Rectal smooth muscle tissue (tissue), 1 donor: Measurements from ENCODE around the gene TMEM86B.

Source experiments
- H3K27ac ChIP-seq: one replicate; pipeline ENCODE4 v1.7.0; 2013; ENCODE audit warnings: low read depth, low read length, inconsistent platforms
- H3K27me3 ChIP-seq: one replicate; pipeline ENCODE4 v1.7.0; 2013; ENCODE audit warnings: low read length; ENCODE audit not compliant: control insufficient read depth, insufficient read depth
- H3K36me3 ChIP-seq: one replicate; pipeline ENCODE4 v1.7.0; 2013; ENCODE audit warnings: low read length; ENCODE audit not compliant: control insufficient read depth, insufficient read depth
- H3K4me1 ChIP-seq: one replicate; pipeline ENCODE4 v1.7.0; 2013; ENCODE audit warnings: low read length; ENCODE audit not compliant: control insufficient read depth, insufficient read depth
- H3K4me3 ChIP-seq: one replicate; pipeline ENCODE4 v1.7.0; 2013; ENCODE audit warnings: low read length
- H3K9ac ChIP-seq: one replicate; pipeline ENCODE4 v1.7.0; 2013; ENCODE audit warnings: low read length

The TMEM86B gene

DNA sequence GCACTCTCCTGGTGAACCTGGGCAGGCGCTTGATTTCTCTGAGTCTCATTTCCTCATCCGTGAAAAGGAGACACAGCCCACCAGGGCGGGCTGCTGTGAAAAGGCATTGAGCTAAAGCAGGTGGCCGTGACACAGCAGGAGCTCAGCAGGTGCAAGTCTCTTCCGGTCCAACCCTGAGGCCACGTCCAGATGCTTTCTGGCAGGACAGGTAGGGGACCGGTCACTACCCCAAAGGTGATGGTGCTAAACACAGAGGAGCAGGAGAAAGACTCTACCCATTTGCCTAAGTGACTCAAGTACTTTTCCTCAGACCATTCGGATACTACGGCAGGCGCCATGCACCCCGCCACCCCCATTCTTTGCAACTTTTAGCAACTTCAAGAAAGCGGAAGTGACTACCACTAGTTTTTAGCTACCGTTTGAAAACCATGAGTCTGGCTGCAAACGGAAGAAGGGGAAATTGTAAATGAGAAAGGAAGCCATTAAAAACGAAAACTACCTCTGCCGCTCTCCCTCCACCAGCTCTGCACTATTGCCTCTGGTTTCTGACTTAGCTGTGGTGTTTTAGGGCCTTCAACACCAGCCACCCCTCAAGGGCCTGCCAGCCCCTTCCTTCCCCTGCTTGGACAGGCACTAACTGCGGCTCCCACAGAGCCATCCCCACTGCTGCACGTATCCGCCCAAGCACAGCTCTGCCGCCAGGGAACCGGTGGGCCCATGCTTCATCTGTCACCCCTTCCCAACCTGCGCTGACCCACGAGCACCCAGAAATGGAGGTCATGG is 25.5 kb upstream of the TMEM86B start:
- peak overlapping the region; percentile 53 for H3K9ac ChIP-seq
- no peaks in the 10 kb centered on the region for H3K27me3 ChIP-seq
- no peaks in the 10 kb centered on the region for H3K36me3 ChIP-seq
- H3K4me1 ChIP-seq: no peaks in the 10 kb centered on the region
- H3K27ac ChIP-seq: no peak overlapping the region
- H3K4me3 ChIP-seq: peak overlapping the region; percentile 50

DNA sequence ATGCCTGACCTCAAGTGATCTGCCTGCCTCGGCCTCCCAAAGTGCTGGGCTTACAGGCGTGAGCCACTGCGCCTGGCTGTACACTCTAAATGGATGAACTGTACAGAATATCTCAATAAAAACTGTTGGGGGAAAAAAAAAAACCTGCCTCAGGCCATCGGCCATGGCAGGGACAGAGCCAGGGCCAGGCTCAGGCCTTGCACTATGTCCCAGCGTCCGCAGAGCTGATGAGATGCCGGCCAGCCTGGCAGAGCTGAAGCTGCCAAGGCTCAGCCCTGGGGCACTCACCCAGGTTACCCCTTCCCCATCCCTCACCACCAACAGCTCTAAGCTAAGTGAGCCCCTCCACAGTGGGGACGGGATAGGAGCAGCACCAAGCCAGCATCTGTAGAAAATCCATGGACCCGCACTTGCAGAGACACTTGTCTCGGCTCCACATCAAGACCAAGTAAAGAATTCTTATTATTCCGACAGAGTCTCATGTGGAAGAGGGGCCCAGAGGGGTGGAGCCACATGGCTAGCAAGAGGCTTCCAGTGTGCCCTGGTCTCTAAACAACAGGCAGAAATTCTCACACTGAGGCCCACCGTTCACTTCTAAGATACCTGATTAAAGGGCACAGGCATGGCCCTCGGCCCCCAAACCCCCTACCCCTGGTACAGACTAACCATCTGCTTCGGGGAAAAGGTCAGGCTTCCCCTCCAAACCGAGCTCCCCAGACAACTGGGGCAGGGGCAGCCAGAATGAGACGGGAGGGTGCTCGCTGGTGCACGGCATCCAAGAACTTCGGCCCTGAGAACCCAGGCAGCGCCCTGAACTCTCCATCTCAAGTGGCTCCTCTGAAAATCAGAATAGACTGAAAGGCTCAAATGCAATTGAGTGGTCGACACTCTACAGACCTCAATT is 24.4 kb upstream of the TMEM86B start:
- peaks cover 3% of the 10 kb centered on the region for H3K4me1 ChIP-seq
- no peak overlapping the region for H3K27ac ChIP-seq
- no peak overlapping the region for H3K4me3 ChIP-seq
- H3K27me3 ChIP-seq: no peaks in the 10 kb centered on the region
- H3K36me3 ChIP-seq: no peaks in the 10 kb centered on the region
- no peak overlapping the region for H3K9ac ChIP-seq

DNA sequence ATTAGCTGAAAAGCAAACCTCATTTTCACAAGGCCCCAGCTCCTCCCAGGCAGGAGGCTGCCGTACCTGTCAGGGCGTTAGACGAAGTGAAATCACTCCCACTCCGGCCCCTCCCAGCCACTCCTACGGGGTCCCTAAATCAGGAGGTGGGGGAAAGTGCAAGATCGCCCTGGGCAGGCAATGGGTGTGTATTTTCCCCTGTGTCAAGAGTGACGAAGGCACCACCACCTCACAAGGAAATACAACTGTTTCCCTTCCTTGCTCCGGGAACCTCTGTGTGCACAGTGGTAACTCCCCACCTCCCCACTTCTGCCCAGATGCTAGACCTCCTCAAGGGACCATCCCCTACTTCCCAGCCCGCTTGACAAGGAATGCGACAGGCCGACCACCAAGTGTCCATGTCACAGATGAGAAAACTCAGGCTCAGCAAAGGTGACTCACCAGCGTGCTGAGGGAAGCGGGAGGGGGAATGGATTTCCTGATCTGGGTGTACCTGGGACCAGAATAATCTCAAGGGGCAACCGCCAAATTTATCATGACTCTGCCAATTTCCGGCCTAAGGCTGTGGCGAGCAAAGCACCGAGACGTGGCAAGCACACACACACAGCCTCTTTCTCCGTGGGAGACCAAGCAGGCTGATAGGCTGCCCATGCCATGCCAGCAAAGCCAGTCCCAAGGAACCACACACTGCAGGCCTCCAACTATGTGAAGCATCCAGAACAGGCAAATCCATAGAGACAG is 22.9 kb upstream of the TMEM86B start:
- Histone ChIP-seq H3K27ac (no peak overlapping the region), H3K4me3 (peak overlapping the region; percentile 12), H3K4me1 (peaks cover 6% of the 10 kb centered on the region), H3K9ac (peak overlapping the region; percentile 24), H3K27me3 (no peaks in the 10 kb centered on the region), H3K36me3 (peaks cover 6% of the 10 kb centered on the region)

GRCh38 chr19:55250262-55251036 is 21.9 kb upstream of the TMEM86B start:
- H3K4me3 ChIP-seq: no peak overlapping the region
- H3K27ac ChIP-seq: no peak overlapping the region
- peaks cover 6% of the 10 kb centered on the region for H3K4me1 ChIP-seq
- H3K36me3 ChIP-seq: peaks cover 11% of the 10 kb centered on the region
- H3K27me3 ChIP-seq: no peaks in the 10 kb centered on the region
- no peak overlapping the region for H3K9ac ChIP-seq

GRCh38 chr19:55249841-55250240 is 21.3 kb upstream of the TMEM86B start:
- H3K4me1 ChIP-seq: peaks cover 6% of the 10 kb centered on the region
- no peak overlapping the region for H3K27ac ChIP-seq

GRCh38 chr19:55248704-55249103 is 20.1 kb upstream of the TMEM86B start:
- Histone ChIP-seq H3K27ac (no peak overlapping the region), H3K4me1 (peaks cover 6% of the 10 kb centered on the region), H3K36me3 (peaks cover 26% of the 10 kb centered on the region), H3K27me3 (no peaks in the 10 kb centered on the region), H3K4me3 (no peak overlapping the region), H3K9ac (no peak overlapping the region)

More at GRCh38 chr19:55249841-55250240, 21.3 kb upstream of the TMEM86B start:
- Histone ChIP-seq H3K27me3 (no peaks in the 10 kb centered on the region), H3K9ac (no peak overlapping the region), H3K4me3 (no peak overlapping the region), H3K36me3 (peaks cover 17% of the 10 kb centered on the region)

GRCh38 chr19:55248166-55248675 is 19.7 kb upstream of the TMEM86B start:
- Histone ChIP-seq H3K4me3 (no peak overlapping the region), H3K4me1 (peaks cover 6% of the 10 kb centered on the region), H3K27ac (no peak overlapping the region), H3K9ac (peak overlapping the region; percentile 27), H3K27me3 (no peaks in the 10 kb centered on the region), H3K36me3 (peaks cover 31% of the 10 kb centered on the region)

DNA sequence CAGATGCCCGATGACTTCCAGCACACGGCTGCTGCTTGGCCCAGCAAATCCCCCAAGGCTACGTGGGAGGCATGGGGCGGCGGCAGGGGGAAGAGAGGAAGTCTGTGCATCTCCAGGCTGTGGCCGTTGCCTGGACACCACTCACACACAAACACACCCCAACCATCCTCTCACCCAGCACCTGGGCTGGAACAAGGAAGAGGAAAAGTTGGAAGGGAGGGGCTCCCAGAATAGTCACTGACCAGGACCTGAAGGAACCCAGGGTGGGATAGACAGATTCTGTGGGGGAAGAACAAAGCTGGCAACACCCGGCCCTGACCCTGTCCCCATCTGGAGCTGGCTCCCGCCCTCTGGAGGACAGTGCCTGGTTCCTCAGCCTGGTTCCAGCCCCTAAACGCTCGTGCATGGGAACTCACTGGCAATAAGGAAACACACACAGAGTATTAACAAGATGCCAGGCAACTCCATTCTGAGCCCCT is 19.1 kb upstream of the TMEM86B start:
- Histone ChIP-seq H3K36me3 (peaks cover 32% of the 10 kb centered on the region), H3K27me3 (no peaks in the 10 kb centered on the region), H3K4me3 (no peak overlapping the region), H3K9ac (no peak overlapping the region), H3K4me1 (peaks cover 6% of the 10 kb centered on the region), H3K27ac (no peak overlapping the region)

DNA sequence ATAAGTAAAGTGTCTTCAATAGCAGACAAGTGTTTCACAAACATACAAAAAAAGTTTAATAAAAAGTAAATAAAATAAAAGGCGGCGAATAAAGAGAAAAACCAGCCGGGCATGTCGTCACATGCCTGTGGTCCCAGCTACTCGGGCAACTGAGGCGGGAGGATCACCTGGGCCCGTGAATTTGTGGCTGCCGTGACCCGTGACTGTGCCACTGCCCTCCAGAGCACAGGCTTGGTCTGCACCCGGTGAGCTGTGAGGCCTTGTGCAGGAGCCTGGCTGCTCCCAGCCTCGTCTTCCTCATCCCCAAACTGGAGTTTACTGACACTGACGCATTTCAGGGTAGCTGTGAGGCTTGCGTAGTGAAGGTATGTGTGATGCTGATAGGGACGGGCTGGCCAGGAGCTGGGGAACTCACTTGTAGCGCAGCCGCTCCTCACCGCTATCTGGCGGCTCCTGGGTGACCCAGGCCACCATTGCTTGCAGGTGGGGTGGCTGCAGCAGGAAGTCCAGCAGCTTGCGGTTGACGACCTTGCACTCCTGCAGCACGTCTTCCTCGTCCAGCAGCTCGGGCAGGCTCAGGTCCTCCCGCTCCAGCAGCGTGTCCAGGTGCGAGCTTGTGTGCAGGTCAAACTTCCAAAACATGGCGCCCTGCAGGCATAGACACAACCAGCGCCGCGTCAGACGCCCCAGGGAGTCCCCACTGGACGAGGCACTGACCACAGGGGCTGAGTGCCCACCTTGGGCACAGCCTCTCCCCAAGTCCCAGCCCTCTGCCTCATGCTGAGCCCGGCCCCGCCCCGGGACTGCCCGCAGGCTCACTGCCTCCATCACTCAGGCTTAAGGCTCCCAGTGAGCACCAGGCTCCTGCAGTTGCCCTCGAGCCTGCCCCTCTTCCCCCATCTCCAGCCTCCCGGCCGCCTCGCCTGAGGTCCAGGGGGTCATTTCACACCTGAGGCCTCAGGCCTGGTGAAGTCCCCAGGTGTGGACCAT is 18.2 kb upstream of the TMEM86B start:
- H3K27ac ChIP-seq: no peak overlapping the region
- H3K27me3 ChIP-seq: no peaks in the 10 kb centered on the region
- peaks cover 41% of the 10 kb centered on the region for H3K36me3 ChIP-seq
- H3K9ac ChIP-seq: no peak overlapping the region
- H3K4me1 ChIP-seq: peaks cover 6% of the 10 kb centered on the region
- no peak overlapping the region for H3K4me3 ChIP-seq

DNA sequence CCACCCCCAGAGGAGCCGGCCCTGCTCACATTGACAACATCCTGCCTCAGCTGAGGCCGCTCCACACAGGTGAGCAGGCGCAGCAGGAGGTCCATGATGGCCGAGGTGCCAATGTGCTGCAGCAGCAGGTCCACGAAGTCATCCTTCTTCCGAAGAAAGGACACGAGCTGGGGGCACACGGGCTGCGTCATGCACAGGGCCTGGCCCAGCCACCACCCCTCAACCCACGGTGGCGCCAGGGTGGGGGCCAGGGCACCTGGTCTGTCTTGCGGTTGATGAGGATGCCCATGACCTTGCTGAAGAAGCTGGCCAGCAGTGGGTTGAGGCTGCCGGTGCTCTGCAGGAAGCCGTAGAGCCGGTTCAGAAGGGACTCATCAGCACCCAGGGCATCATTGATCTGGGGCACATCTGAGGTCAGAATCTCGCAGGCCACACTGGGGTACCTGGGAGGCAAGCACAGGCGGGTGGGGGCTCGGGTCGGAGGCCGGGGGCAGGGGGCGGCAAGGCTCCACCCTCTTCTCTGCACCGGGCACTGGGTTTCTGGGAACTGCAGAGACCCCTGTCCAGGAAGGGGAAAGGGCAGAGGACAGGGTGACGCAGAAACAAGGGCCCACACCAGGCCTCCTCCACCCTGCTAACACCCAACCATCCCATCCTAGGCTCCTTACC is 16.8 kb upstream of the TMEM86B start:
- Histone ChIP-seq H3K36me3 (peaks cover 53% of the 10 kb centered on the region), H3K4me1 (peaks cover 6% of the 10 kb centered on the region), H3K9ac (no peak overlapping the region), H3K27ac (no peak overlapping the region), H3K4me3 (no peak overlapping the region), H3K27me3 (no peaks in the 10 kb centered on the region)
